ENCODE measurements around the gene CCDC24.
A peak's percentile ranks its signal among the peaks of the same experiment; 100 is the strongest.

Gene CCDC24

GRCh38 chr1:44012941-44013609 is 21.7 kb downstream of the CCDC24 start:
- H3K27ac Mint-ChIP-seq: no peak overlapping the region
- H3K4me3 Mint-ChIP-seq: no peak overlapping the region
- H3K9me3 Mint-ChIP-seq: no peaks in the 10 kb centered on the region
- DNase-seq (ENCODE audit: low spot score): no peak
- H3K27me3 Mint-ChIP-seq (ENCODE audit: low read depth): no peaks in the 10 kb centered on the region
- H3K36me3 Mint-ChIP-seq (ENCODE audit: low read depth): no peaks in the 10 kb centered on the region
- no peaks in the 10 kb centered on the region for H3K4me1 Mint-ChIP-seq (ENCODE audit: low read depth)

- Mint-ChIP-seq H3K4me3 (no peak overlapping the region), H3K27ac (no peak overlapping the region), H3K9me3 (no peaks in the 10 kb centered on the region), H3K36me3 (ENCODE audit: low read depth) (no peaks in the 10 kb centered on the region), H3K27me3 (ENCODE audit: low read depth) (no peaks in the 10 kb centered on the region), H3K4me1 (ENCODE audit: low read depth) (no peaks in the 10 kb centered on the region)
- DNase-seq (ENCODE audit: low spot score): no peak
Measured at GRCh38 chr1:44013949-44014348, 22.6 kb downstream of the CCDC24 start.

- H3K27me3 Mint-ChIP-seq (ENCODE audit: low read depth): no peaks in the 10 kb centered on the region
- no peak overlapping the region for H3K4me3 Mint-ChIP-seq
- no peak for DNase-seq (ENCODE audit: low spot score)
- no peak overlapping the region for H3K27ac Mint-ChIP-seq
- H3K4me1 Mint-ChIP-seq (ENCODE audit: low read depth): no peaks in the 10 kb centered on the region
- H3K9me3 Mint-ChIP-seq: no peaks in the 10 kb centered on the region
- no peaks in the 10 kb centered on the region for H3K36me3 Mint-ChIP-seq (ENCODE audit: low read depth)
Measured at GRCh38 chr1:44014365-44015104, 23.1 kb downstream of the CCDC24 start.

- no peak overlapping the region for H3K4me3 Mint-ChIP-seq
- no peaks in the 10 kb centered on the region for H3K27me3 Mint-ChIP-seq (ENCODE audit: low read depth)
- H3K4me1 Mint-ChIP-seq (ENCODE audit: low read depth): no peaks in the 10 kb centered on the region
- no peak overlapping the region for H3K27ac Mint-ChIP-seq
- H3K9me3 Mint-ChIP-seq: no peaks in the 10 kb centered on the region
- H3K36me3 Mint-ChIP-seq (ENCODE audit: low read depth): no peaks in the 10 kb centered on the region
- no peak for DNase-seq (ENCODE audit: low spot score)
Measured at GRCh38 chr1:44015206-44015605, 23.8 kb downstream of the CCDC24 start.

- Mint-ChIP-seq H3K27ac (no peak overlapping the region), H3K4me3 (no peak overlapping the region), H3K9me3 (no peaks in the 10 kb centered on the region), H3K4me1 (ENCODE audit: low read depth) (no peaks in the 10 kb centered on the region), H3K36me3 (ENCODE audit: low read depth) (no peaks in the 10 kb centered on the region), H3K27me3 (ENCODE audit: low read depth) (no peaks in the 10 kb centered on the region)
- DNase-seq (ENCODE audit: low spot score): no peak
Measured at GRCh38 chr1:44016041-44016889, 24.9 kb downstream of the CCDC24 start.

GRCh38 chr1:44016890-44017400 is 25.5 kb downstream of the CCDC24 start:
- Mint-ChIP-seq H3K9me3 (no peaks in the 10 kb centered on the region), H3K4me1 (ENCODE audit: low read depth) (no peaks in the 10 kb centered on the region), H3K36me3 (ENCODE audit: low read depth) (no peaks in the 10 kb centered on the region), H3K27ac (no peak overlapping the region), H3K4me3 (no peak overlapping the region), H3K27me3 (ENCODE audit: low read depth) (no peaks in the 10 kb centered on the region)
- DNase-seq (ENCODE audit: low spot score): no peak

GRCh38 chr1:44019466-44019948 is 28.1 kb downstream of the CCDC24 start:
- no peaks in the 10 kb centered on the region for H3K36me3 Mint-ChIP-seq (ENCODE audit: low read depth)
- no peaks in the 10 kb centered on the region for H3K4me1 Mint-ChIP-seq (ENCODE audit: low read depth)
- no peaks in the 10 kb centered on the region for H3K9me3 Mint-ChIP-seq
- no peak for DNase-seq (ENCODE audit: low spot score)
- H3K27ac Mint-ChIP-seq: peak overlapping the region; percentile 20
- no peak overlapping the region for H3K4me3 Mint-ChIP-seq
- H3K27me3 Mint-ChIP-seq (ENCODE audit: low read depth): no peaks in the 10 kb centered on the region

GRCh38 chr1:44020464-44020863 is 29.1 kb downstream of the CCDC24 start:
- DNase-seq (ENCODE audit: low spot score): no peak
- Mint-ChIP-seq H3K36me3 (ENCODE audit: low read depth) (no peaks in the 10 kb centered on the region), H3K9me3 (no peaks in the 10 kb centered on the region), H3K4me3 (no peak overlapping the region), H3K27me3 (ENCODE audit: low read depth) (no peaks in the 10 kb centered on the region), H3K27ac (no peak overlapping the region), H3K4me1 (ENCODE audit: low read depth) (no peaks in the 10 kb centered on the region)

GRCh38 chr1:44021156-44021555 is 29.8 kb downstream of the CCDC24 start:
- no peak overlapping the region for H3K27ac Mint-ChIP-seq
- H3K4me1 Mint-ChIP-seq (ENCODE audit: low read depth): no peaks in the 10 kb centered on the region

GRCh38 chr1:44021581-44022321 is 30.4 kb downstream of the CCDC24 start:
- H3K4me1 Mint-ChIP-seq (ENCODE audit: low read depth): no peaks in the 10 kb centered on the region
- no peak for DNase-seq (ENCODE audit: low spot score)
- no peaks in the 10 kb centered on the region for H3K9me3 Mint-ChIP-seq
- H3K36me3 Mint-ChIP-seq (ENCODE audit: low read depth): no peaks in the 10 kb centered on the region
- no peaks in the 10 kb centered on the region for H3K27me3 Mint-ChIP-seq (ENCODE audit: low read depth)
- no peak overlapping the region for H3K27ac Mint-ChIP-seq
- no peak overlapping the region for H3K4me3 Mint-ChIP-seq

More at GRCh38 chr1:44021156-44021555, 29.8 kb downstream of the CCDC24 start:
- Mint-ChIP-seq H3K4me3 (no peak overlapping the region), H3K36me3 (ENCODE audit: low read depth) (no peaks in the 10 kb centered on the region), H3K27me3 (ENCODE audit: low read depth) (no peaks in the 10 kb centered on the region), H3K9me3 (no peaks in the 10 kb centered on the region)
- no peak for DNase-seq (ENCODE audit: low spot score)

- H3K27me3 Mint-ChIP-seq (ENCODE audit: low read depth): no peaks in the 10 kb centered on the region
- H3K9me3 Mint-ChIP-seq: no peaks in the 10 kb centered on the region
- H3K27ac Mint-ChIP-seq: peak overlapping the region; percentile 23
- H3K36me3 Mint-ChIP-seq (ENCODE audit: low read depth): no peaks in the 10 kb centered on the region
- no peak for DNase-seq (ENCODE audit: low spot score)
- H3K4me3 Mint-ChIP-seq: no peak overlapping the region
- peaks cover 11% of the 10 kb centered on the region for H3K4me1 Mint-ChIP-seq (ENCODE audit: low read depth)
Measured at GRCh38 chr1:44024031-44024902, 32.9 kb downstream of the CCDC24 start.

- Mint-ChIP-seq H3K27me3 (ENCODE audit: low read depth) (no peaks in the 10 kb centered on the region), H3K9me3 (no peaks in the 10 kb centered on the region), H3K27ac (no peak overlapping the region), H3K4me3 (no peak overlapping the region), H3K36me3 (ENCODE audit: low read depth) (no peaks in the 10 kb centered on the region), H3K4me1 (ENCODE audit: low read depth) (peaks cover 17% of the 10 kb centered on the region)
- DNase-seq (ENCODE audit: low spot score): no peak
Measured at GRCh38 chr1:44024903-44025525, 33.6 kb downstream of the CCDC24 start.
